HG03175 (cell line): ENCODE measurements around the gene ARID1B.
A peak's percentile ranks its signal among the peaks of the same experiment; 100 is the strongest.

Experiments
- ATAC-seq: cut with Tn5 transposase; IDR thresholded peaks from one replicate; pipeline ENCODE4 v1.9.1; 2021; ENCODE audit warnings: mild to moderate bottlenecking, moderate library complexity; ENCODE audit not compliant: unreplicated experiment

ARID1B gene

DNA sequence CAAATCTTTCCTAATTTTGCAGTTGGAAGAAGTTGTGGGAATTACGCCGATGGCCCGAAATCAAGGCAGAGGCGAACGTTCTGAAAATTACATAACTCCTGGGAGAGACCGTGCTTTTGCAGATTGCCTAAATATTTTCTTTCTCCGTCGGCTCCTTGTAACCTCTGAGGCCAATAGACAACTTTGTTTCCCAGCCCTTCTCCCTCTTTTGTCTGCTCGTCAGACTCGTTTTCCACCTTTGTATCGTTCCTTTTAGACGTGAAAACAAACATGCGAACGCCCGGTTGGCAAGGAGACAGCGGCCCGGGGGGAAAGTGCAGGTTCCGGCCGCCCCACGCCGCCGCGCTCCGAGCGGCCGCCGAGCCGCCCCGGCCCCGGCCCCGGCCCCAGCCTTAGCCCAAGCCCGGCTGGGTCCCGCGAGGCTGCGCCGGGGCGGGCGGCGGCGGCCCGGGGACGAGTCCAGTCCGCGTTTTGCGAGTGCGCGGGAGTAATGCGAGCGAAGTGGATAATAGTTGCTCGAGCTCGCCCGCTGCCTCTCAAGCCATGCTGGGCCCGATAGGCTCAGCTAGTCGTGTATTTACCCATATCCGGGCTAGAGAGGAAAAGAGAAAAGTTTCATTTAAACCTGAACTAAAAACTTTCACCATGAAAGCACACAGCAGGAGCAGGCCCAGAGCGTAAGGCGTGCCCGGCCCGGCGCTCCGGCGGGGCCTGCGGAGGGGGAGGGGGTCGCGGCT is at the start of gene ARID1B:
Gene ARID1B (plus strand): TSS at position 539 of the 737 bp plus-strand sequence. CDS start 303 bp downstream, outside the sequence.
- peak; percentile 51 for ATAC-seq

DNA sequence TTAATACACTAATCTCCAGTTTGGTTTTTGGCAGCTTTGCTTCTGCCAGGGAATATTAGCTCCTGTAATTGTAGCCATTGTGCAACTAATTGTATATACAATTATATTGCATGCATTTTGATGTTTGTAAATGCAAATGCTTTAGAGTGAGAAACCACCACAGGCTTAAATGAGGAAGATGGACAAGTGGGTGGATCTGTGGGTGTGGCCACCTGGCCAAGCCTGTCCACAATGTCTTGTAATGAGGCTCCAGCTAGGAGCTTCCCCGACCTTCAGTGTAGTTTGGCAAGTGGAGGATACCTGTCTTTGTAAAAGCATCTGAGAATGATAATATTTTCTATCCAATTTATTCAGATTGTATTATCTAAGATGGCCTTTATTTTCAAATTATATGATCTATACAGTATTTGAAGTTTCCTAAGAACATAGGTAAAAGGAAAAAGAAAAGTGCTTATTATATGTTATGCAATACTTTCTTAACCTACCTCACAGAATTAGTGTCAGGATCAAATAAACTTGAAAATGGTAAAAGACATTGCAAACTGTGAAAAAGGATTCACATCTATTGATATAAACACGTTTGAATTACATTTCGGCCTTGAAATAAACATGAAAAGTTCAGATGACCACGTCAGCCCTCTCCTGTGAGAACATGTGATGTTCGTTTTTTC is 49.3 kb upstream of the ARID1B start:
- ATAC-seq = no peak

DNA sequence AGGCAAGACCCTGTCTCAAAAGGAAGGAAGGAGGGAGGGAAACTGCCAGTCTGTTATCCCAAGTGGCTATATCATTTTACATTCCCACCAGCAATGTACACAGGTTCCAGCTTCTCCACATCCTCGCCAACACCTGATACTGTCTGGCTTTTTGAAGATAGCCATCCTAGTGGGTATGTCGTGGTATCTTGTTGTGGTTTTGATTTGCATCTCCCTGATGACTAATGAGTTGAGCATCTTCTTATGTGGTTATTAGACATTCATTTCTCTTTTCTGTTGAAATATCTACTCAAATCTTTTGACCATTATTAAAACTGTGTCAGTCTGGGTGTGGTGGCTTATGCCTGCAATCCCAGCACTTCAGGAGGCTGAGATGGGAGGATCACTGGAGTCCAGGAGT is 47.9 kb upstream of the ARID1B start:
- ATAC-seq = peak; percentile 67

DNA sequence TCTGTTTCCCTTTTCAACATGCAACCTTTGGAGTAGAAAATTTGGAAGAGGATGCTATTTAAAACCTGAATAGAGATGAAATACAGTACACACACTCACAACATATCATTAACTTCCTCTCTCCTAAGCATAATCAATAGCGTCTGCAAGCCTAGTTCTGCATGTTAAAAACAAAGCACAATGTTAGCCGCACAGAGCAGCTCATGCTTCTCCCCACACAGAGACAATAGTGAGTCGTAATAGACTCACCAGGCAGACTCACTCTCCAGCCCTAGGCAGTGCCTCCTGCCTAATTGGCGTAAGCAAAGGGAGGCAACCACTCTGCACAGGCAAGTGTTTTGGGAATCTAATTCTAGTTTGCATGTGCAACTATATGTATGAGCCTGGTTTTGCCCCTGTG is 45.8 kb upstream of the ARID1B start:
- ATAC-seq = no peak

DNA sequence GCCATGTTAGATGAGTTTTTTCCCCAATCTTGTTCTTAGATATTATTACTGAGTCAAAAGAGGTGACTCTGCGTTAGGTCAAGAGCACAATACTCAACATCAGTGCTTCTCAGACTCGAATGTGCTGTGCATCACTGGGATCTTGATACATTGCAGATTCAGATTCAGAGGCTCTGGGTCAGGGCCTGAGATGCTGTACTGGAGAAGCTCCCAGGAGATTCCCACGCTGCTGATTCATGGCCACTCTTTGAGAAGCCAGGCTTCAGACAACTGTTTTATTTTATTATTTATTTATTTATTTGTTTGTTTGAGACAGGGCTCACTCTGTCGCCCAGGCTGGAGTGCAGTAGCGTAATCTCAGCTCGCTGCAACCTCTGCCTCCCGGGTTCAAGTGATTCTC is 41.4 kb upstream of the ARID1B start:
- no peak for ATAC-seq

- ATAC-seq = no peak
Measured at GRCh38 chr6:156740604-156741003, 36.6 kb upstream of the ARID1B start.

GRCh38 chr6:156741287-156742073 is 35.7 kb upstream of the ARID1B start:
- peak; percentile 58 for ATAC-seq

DNA sequence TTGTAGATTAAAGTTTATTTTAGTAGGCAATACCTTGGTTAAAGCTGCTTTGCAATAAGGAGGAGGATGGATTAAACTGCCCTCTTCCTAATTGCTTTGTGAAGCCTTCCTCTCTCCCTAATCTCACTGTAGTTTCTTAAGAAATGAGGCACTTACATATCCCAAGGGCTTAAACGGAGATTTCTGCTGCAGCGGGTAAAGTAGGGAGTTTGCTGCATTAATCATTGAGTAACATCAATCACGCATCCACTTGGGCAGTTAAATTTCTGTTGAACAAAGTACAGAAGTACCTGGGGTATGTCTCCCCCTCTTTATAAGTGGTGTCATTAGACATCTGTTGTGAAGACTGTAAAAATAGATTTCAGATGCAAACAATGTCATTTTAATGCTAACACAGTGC is 29.5 kb upstream of the ARID1B start:
- no peak for ATAC-seq

DNA sequence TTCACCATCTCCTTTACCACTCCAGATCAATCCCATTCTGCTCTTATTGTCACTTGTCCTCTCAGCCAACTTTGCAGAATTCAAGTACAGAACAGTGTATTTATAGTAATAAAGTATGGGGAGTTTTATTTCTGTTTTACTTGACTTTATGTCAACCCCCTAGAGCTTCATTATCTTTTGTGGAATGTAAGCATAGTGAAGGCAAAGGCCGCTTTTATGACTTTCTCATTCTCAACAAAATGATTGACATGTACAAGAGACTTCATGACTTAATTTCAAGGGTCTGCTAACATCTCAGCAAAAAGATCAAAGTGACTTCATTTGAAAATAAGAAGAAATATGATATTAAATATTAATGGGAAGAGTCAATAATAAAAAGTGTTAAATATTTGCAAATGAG is 28.7 kb upstream of the ARID1B start:
- no peak for ATAC-seq

GRCh38 chr6:156752666-156753301 is 24.4 kb upstream of the ARID1B start:
- peak; percentile 68 for ATAC-seq

GRCh38 chr6:156756630-156757610 is 20.3 kb upstream of the ARID1B start:
- ATAC-seq = no peak

GRCh38 chr6:156757849-156758248 is 19.3 kb upstream of the ARID1B start:
- no peak for ATAC-seq

GRCh38 chr6:156760377-156760776 is 16.8 kb upstream of the ARID1B start:
- ATAC-seq = no peak

DNA sequence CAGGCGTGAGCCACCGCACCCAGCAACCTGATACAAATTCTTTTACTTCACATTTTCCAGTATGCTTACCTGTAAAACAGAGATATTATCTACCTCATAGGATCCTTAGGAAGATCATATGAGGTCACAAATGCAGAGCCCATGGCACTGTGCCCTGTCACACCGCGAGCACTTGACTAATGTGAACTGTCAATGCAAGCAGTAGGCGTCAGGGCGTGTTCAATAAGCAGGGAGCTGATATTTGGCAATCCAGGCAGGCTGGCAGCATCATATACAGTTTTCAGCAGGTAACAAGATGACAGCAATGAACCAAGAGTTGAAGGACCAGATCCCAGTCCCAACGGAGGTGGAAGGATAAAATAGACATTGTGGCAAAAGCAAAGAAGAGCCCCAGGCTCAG is 14.6 kb upstream of the ARID1B start:
- ATAC-seq = no peak

DNA sequence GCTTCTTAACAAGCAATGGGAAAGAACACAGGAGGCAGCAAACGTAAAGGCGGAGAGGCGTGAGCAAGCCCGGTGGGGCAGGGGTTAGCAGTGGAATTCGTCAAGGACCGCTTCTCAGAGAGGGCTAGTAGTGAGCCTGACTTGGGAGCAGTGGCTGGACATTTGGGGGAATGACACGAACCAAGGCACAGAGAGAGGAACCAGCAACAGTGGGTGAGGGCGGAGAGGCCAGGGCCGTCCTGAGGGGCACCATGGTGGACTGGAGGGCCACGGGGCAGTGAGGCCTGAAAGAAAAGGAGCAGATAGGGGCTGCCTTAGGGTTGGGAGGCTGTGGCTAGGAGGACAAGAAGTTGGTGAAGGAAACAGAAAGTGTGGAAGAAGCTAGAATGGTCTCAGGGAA is 12.1 kb upstream of the ARID1B start:
- no peak for ATAC-seq

DNA sequence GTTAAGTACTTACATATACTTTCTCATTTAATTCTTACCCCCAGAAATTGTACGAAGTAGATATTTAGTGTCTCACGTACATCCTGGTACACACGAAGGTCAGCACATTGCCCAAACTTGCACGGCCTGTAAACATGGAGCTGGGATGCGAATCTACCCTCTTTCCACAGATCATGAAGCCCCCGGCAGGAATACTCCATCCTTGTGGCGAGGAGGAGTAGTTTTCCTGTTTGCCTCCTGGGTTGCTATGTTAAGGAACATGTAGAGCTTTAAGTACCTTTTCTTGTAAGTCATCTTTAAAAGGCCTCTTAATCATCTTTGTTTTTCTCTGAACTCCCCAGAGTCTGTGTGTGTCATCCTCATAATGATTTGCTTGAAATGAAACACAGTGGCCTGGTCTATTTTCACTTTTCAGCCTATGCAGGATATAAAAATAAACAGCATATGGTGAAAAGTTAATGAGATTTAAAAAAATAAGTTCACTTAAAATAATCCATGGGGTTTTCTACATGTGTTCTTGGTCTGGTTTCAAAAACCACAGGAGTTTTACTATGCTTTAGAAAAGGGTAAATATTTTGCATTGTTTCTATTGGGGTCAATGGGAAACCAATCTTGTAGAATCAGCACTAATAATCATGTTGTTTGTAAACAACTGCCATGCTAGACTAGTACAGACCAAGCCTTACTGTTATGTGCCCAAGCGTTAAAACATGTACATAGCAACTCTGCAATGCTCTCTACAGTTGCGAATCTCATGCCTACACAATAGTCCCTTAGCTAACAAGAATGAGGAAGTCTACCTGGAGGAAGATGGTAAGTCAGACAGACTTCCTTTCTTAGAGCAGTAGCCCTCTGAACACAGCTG is 9.3 kb upstream of the ARID1B start:
- ATAC-seq = peak; percentile 97

DNA sequence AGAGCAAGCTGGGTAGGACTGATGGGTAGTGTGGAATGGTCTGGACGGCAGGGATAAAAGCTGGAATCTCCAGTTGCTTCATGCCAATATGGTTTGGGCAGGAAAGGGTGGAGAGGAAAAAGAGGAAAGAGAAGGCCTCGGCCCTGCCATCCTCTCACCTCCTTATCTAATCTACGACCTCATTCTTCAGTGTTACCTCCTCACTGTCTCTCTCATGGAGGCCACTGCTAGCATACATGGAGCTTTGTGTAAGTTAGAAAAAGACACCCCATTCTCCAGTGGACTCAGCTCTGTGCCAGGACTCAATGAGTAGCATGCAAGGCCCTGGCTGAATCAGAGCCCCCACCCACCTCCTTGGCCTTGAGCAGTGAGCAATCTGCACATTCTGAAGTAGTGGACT is 6.1 kb upstream of the ARID1B start:
- no peak for ATAC-seq

DNA sequence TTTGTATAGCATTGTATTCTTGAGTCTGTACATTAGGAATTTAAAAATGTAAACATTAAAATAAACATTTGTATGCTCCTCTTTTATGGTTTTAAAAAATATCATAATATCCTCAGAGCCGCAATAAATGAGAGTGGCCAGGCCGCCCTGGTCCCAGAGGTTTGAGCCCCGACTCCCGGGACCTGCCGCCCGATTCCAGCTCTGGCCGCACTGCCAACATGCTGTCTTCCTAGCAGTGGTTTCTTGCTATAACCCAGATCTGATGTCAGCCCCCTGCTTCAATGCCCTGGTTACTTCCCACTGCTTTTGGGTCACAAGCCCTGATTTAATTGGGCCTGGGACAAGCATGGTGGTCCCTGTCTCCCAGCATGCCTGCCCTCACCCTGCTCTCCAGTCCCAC is 5.4 kb upstream of the ARID1B start:
- ATAC-seq = no peak

DNA sequence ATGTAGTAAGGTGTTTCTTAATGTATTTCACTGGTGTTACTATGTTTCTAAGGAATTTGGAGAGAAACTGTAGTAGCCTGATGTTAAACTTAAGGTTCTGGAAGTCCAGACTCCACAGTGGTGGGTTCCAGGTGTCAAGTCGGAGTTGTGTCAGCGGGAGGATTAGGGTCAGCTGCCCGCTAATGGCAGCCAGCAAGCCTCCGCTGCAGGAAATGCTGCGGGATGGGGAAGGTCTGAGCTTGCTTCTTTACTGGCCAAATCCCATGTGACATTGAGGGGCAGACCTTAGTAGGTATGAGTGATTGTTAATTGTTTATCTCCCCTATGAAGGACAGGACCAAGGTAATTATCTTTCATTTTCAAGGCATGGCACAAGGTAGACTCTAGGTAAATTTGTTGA is 3.7 kb upstream of the ARID1B start:
- ATAC-seq = no peak
